GM19452 (cell line): ENCODE measurements around the gene SPRR2E.
"Not testable (repeated sequence)": the region's sequence is repeated elsewhere in the genome, so short reads cannot be mapped to it uniquely, and the experiment has no call there.

Experiments used
- ATAC-seq: cut with Tn5 transposase; IDR thresholded peaks from one replicate; pipeline ENCODE4 v1.9.1; 2021; ENCODE audit not compliant: unreplicated experiment

Gene SPRR2E

GRCh38 chr1:153094426-153094825, at the start of gene SPRR2E:
Gene SPRR2E (minus strand): TSS chr1:153094526. CDS start chr1:153093751, 775 bp downstream.
- no peak for ATAC-seq

GRCh38 chr1:153141377-153141776, 47.1 kb upstream of the SPRR2E start:
- no peak for ATAC-seq

DNA sequence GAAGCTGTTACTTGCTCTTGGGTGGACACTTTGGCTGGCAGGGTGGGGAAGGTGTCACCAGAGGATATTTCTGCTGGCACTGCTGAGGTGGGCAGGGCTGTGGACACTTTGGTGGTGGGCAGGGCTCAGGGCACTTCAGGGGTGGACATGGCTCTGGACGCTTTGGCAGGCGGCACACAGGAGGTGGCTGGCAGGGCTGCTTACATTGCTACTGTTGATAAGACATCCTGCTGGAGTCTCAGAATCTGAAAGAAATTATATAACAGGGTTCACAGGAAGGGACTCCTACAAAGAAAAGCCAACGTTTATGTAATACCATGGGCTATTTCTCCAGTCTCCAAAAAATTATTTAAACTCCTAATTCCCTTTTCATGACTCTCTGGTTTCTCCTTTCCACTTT, 46.2 kb upstream of the SPRR2E start:
- ATAC-seq = no peak

DNA sequence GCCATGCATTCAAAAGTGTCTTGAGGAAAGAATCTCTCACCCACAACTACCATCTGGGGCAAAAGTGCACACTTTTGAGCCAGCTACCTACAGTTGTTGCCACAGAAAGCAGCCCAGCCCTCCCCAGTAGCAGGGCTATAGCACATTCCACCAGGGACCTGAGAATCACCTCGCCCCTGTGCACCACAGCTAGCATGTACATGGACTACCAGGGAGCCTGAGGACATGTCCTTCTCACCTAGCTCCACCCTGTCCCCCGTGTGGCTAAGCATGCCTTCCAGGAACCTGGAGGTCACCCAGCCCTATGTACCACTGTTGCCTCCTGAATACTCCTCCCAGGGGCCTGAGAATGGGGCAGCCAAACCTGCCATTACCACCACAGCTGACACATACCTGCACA, 39.4 kb upstream of the SPRR2E start:
- ATAC-seq = no peak

GRCh38 chr1:153133267-153133666, 38.9 kb upstream of the SPRR2E start:
- no peak for ATAC-seq

DNA sequence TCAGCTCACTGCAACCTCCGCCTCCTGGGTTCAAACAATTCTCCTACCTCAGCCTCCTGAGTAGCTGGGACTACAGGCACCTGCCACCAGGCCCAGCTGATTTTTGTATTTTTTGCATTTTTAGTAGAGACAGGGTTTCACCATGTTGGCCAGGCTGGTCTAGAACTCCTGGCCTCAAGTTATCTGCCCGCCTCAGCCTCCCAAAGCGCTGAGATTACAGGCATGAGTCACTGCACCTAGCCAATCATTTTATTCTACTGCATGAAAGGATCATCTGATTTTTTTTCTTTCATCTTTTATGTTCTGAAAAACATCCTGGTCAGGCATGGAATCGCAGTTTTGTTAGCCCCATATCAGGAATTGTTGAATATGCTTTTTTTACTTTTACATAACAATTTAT, 34.4 kb upstream of the SPRR2E start:
- ATAC-seq = not testable (repeated sequence)

DNA sequence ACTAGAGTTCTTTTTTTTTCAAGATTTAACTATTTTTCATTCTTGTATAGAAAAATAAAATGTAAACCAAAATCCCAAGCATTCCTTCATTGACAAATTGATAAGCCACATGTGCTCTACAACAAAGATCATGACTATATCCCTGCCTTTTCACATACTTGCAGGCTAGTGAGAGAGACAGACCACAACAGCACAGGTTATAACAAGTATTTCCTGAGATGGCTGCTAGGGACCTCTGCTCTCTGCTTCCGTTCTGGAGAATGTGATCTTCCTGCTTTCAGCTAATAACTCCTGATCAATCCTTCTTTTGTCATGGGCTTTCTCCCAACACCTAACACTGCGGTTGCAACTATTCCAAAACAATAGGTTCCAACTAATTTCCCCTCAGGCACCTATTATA, 33.0 kb upstream of the SPRR2E start:
- ATAC-seq = no peak

GRCh38 chr1:153125536-153125935, 31.2 kb upstream of the SPRR2E start:
- ATAC-seq = no peak

- ATAC-seq = not testable (repeated sequence)
Measured at GRCh38 chr1:153123793-153124192, 29.5 kb upstream of the SPRR2E start.

DNA sequence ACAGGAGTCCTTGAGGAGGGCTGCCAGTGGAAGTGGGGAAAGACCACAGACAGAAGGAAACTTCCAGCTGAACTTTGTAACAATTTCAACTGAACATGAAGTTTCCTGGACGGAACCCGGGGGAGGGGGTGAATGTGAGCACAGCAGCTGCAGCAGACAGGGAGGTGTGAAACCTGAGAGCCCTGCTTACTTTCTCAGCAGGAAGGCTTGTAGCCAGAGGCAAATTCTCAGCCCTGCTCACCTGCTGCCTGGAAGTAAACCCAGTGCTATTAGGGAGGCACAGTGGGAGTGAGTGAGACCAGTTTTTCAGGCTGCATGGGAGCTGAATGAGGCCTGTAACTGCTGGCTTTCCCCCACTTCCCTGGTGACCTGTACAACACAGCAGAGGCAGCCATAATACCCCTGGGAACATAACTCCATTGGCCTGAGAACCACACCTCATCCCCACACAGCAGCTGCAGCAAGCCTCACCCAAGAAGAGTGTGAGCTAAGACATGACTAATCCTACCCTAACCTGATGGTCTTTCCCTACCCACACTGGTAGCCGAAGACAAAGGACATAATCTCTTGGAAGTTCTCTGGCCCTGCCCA, 28.6 kb upstream of the SPRR2E start:
- no peak for ATAC-seq

DNA sequence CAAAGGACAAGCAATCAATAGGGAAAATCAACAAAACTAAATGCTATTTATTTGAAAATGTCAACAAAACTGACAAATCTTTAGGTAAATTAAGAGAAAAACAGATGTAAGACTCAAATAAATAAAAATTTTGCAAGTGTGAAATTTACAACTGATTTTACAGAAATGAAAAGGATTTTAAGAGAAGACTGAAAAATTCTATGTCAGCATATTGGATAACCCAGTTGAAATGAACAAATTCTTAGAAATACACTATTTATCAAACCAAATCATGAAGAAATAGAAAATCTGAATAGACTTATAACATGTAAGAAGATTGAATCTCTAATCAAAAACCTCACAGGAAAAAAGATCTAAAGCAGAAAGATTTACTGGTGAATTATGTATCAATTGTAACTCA, 26.6 kb upstream of the SPRR2E start:
- no peak for ATAC-seq

DNA sequence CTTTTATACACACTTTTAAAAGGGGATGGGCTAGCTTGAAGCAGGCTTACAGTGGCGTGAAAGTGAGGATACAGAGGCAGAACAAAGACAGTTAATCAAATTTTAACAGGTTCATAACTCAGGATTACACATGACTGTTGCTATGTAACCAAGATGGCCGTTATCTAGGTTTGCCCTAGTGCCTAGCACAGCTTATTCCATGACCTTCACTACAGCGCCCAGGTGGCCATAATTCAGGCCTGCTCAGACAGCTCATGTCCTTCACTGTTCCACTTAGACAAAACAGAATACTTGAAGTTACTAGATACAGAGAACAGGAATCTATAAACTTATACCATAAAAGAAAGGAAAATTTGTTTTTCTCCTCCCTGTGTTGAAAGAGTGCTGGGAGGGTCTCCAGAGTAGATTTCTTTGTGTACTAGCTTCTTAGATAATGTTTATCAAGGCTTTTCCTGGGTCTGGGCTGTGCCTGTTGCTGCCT, 25.2 kb upstream of the SPRR2E start:
- no peak for ATAC-seq

DNA sequence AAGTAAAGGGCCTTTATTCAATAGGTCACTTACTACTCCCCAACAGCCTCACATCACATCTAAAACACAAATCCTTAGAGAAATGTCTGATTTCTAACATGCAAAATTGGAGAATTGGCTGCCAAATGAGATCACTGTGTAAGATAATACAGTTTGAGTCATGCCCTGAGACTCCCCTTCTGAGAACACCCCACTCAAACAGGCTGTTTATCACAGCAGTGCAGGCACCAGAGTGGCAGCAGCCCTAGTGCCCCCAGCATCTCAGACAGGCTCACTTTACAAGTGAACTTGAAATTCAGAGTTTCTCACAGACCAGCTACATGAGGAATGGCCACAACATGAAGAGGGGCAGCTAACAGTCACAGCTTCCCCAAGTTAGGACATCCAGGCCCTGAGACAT, 20.9 kb upstream of the SPRR2E start:
- not testable (repeated sequence) for ATAC-seq

GRCh38 chr1:153113416-153113815, 19.1 kb upstream of the SPRR2E start, which contains the start of gene SPRR2F:
Gene SPRR2F (minus strand): TSS chr1:153113516. CDS start chr1:153112733, 783 bp downstream.
- no peak for ATAC-seq

DNA sequence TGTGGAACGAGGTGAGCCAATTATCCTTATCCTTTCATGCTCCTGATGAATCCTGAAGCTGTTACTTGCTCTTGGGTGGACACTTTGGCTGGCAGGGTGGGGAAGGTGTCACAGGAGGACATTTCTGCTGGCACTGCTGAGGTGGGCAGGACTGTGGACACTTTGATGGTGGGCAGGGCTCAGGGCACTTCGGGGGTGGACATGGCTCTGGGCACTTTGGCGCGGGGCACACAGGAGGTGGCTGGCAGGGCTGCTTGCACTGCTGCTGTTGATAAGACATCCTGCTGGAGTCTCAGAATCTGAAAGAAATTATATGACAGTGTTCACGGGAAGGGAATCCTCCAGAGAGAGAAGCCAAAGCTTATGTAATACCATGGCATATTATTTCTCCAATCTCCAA, 18.1 kb upstream of the SPRR2E start:
- not testable (repeated sequence) for ATAC-seq

- ATAC-seq = no peak
Measured at GRCh38 chr1:153100245-153100644, 5.9 kb upstream of the SPRR2E start.

DNA sequence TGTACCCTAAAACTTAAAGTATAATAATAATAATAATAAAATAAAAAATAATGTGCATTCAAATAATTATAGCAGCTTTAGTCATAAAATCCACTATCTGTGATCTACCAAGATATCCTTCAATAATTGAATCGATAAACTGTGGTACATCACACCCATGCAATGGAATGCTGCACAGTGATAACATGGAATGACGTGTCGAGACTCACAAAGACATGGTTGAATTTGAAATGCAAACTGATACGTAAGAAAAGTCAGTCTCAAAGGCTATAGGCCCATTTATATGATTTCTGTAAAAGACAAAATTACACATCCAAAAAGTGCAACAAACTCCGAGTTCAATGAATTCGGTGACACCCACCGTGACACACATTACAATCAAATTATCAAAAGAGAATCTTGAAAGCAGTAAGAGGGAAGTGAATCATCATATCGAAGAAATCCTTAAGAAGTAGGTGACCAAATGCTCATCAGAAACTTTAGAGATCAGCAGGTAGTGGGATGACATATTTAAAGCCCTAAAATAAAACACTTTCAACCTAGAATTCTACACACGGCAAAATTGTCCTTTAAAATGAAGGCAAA, 5.2 kb upstream of the SPRR2E start:
- ATAC-seq = no peak

- ATAC-seq = no peak
Measured at GRCh38 chr1:153095764-153096163, 1.4 kb upstream of the SPRR2E start.

GRCh38 chr1:153087652-153088051, 6.7 kb downstream of the SPRR2E start:
- no peak for ATAC-seq

DNA sequence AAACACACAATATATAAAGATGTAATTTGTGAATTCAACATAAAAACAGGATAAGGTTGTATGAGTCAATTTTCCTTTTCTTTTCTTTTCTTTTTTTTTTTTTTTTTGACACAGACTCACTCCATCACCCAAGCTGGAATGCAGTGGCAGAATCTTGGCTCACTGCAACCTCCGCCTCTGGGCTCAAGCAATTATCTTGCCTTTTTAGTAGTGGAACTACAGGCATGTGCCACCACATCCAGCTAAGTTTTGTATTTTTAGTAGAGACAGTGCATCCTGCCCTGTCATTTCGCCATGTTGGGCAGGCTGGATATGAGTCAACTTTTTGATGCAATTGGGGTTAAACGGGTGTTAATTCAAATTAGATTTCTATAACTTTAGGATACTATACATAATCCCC, 12.6 kb downstream of the SPRR2E start:
- ATAC-seq = no peak

DNA sequence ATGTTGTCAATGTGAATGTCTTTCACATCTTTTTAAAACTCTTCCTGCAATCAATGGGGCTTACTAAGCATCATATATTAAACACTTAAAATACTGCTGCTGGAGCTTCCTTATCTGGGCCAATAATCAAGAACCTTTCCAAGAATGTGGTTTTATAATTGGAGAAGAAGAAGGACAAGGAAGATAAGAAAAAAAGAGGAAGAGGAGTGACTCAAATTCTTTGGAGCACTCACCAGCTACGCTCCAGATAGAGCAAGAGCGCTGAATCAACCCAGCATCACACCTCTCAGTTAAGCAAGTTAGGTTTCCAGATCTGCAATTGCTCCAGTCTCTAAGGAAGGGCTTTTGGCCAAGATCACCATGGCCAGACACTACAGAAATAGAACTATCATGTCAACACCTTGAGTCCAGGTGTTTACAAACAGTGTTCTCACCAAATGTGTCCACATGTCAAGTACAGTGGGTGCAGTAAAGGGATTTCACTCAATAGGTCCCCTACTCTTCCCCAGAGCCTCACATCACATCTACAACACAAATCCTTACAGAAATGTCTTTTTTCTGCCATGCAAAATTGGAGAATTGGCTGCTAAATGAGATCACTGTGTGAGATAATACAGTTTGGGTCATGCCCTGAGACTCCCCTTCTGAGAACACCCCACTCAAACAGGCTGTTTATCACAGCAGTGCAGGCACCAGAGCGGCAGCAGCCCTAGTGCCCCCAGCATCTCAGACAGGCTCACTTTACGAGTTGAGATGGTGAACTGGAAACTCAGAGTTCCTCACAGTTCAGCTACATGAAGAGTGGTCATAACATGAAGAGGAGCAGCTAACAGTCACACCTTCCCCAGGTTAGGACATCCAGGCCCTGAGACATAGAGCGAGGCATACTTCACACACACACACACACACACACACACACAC, 21.3 kb downstream of the SPRR2E start:
- no peak for ATAC-seq

DNA sequence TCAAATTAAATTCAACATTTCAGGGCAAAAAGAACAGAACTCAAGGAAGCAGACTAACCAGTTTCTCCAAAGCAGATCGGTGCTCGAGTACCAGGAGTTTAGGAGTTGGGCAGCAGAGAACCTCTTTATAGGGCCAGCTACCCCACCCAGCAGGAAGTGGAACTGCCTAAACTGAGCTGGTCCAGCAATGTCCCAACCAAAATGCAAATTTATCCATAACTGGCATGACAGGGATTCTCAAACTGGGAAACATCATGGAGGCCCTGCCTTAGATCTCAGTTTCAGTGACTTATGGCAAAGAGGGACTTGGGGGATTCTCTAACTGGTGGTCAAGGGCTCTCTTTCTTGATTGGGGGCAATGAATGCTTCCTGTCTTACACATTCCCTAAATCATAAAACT, 22.8 kb downstream of the SPRR2E start, which contains the start of gene SPRR2B:
SPRR2B (minus strand) TSS at position 101 of the 400 bp plus-strand sequence. CDS start 772 bp downstream, outside the sequence.
- ATAC-seq = no peak
